ENCODE results near the gene CBX8. TPM values are rescaled to one million over a fixed set of nuclear protein-coding genes. Genes with fewer than 3 reads are reported as not detected.
A peak's percentile ranks its signal among the peaks of the same experiment; 100 is the strongest.

CBX8 gene
- total and polyA plus RNA-seq, 2 of the 13 experiments (the other 11 are each of a cell fraction or from before 2014, with no cell fraction given), result 0.34 to 12.6 TPM

DNA sequence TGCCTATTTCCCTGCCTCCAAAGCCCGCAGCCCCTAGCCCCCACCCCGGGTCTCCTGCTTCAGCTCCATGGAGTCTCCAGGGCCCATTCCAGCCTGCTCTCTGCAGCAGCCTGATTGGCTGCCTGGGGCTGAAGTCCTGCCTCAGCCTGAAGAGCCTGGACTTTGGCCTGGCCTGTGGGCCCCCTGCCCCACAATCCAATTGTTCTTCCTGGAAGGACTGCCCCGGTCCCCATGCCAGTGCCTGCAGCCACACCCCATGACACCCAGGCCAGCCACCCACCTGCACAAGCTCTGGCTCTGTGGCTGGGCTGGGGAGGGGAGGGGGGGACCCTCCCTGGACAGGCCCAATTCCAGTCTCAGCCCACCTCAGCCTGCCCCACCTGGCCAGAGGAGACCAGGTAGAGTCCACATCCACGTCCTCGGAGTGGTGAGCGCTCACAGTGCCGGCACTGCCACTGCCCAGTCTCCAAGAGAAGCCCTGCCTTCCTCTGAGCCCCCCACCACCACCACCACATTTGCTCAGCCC lies 53.9 kb downstream of the CBX8 start (continued):
- TF ChIP-seq ZBTB39 (CRISPR knock-in tag; IDR thresholded peaks at IDR 0.05) (peak; percentile 37; the same call in 1 of the 2 replicates), POLR2AphosphoS5 (IDR thresholded peaks at IDR 0.05; ENCODE audit: low read depth, low read length) (no peak; the same call in none of the 2 replicates), SMYD3 (CRISPR knock-in tag; IDR thresholded peaks at IDR 0.05) (no peak), RBFOX2 (IDR thresholded peaks at IDR 0.05; ENCODE audit: low read depth, low read length) (peak; percentile 80), DNMT1 (CRISPR knock-in tag; IDR thresholded peaks at IDR 0.05) (no peak), ZNF101 (CRISPR knock-in tag; IDR thresholded peaks at IDR 0.05; ENCODE audit: borderline replicate concordance, low read depth) (no peak), XBP1 (CRISPR knock-in tag; IDR thresholded peaks at IDR 0.05) (no peak), ZNF609 (CRISPR knock-in tag; IDR thresholded peaks at IDR 0.05; ENCODE audit: borderline replicate concordance) (peak; percentile 14; the same call in 1 of the 2 replicates), HMG20B (CRISPR knock-in tag; conservative IDR thresholded peaks at IDR 0.05) (peak; percentile 69), PHF8 (CRISPR knock-in tag; IDR thresholded peaks at IDR 0.05) (peak; percentile 65; the same call in 1 of the 2 replicates), ZNF709 (CRISPR knock-in tag; IDR thresholded peaks at IDR 0.05) (no peak), ZBTB26 (CRISPR knock-in tag; IDR thresholded peaks at IDR 0.05; ENCODE audit: borderline replicate concordance) (peak; percentile 55), NCOA1 (CRISPR knock-in tag; IDR thresholded peaks at IDR 0.05) (no peak), ZNF660 (CRISPR knock-in tag; IDR thresholded peaks at IDR 0.05; ENCODE audit: borderline replicate concordance, low read depth) (no peak), KLF15 (CRISPR knock-in tag; IDR thresholded peaks at IDR 0.05; ENCODE audit: borderline replicate concordance) (no peak)
- TF ChIP-seq, protein P1, sequence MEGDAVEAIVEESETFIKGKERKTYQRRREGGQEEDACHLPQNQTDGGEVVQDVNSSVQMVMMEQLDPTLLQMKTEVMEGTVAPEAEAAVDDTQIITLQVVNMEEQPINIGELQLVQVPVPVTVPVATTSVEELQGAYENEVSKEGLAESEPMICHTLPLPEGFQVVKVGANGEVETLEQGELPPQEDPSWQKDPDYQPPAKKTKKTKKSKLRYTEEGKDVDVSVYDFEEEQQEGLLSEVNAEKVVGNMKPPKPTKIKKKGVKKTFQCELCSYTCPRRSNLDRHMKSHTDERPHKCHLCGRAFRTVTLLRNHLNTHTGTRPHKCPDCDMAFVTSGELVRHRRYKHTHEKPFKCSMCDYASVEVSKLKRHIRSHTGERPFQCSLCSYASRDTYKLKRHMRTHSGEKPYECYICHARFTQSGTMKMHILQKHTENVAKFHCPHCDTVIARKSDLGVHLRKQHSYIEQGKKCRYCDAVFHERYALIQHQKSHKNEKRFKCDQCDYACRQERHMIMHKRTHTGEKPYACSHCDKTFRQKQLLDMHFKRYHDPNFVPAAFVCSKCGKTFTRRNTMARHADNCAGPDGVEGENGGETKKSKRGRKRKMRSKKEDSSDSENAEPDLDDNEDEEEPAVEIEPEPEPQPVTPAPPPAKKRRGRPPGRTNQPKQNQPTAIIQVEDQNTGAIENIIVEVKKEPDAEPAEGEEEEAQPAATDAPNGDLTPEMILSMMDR (CRISPR knock-in tag; IDR thresholded peaks at IDR 0.05), result peak; percentile 28; the same call in 1 of the 2 replicates

Measured in HepG2 (cell line).